ENCODE data around the gene MOCS1. TPM values are rescaled to one million over a fixed set of nuclear protein-coding genes. Genes with fewer than 3 reads are reported as not detected.
"Not testable (repeated sequence)": the region's sequence is repeated elsewhere in the genome, so short reads cannot be mapped to it uniquely, and the experiment has no call there.

The MOCS1 gene
- total RNA-seq, 1 donor from 2014 or later, result 9.9 TPM

GRCh38 chr6:39979461-39980328, 45.4 kb upstream of the MOCS1 start:
- H3K27me3 Mint-ChIP-seq (ENCODE audit: unreplicated experiment), result peaks cover 2% of the 10 kb centered on the region
- no peak overlapping the region for H3K27ac Mint-ChIP-seq (ENCODE audit: unreplicated experiment)
- H3K9me3 Mint-ChIP-seq (ENCODE audit: unreplicated experiment), result no peaks in the 10 kb centered on the region
- TF ChIP-seq CTCF (IDR thresholded peaks at IDR 0.05; ENCODE audit: partially characterized antibody, unreplicated experiment), result no peak
- DNase-seq, result no peak
- H3K4me3 Mint-ChIP-seq (ENCODE audit: unreplicated experiment), result no peak overlapping the region
- H3K4me1 Mint-ChIP-seq (ENCODE audit: low read depth, unreplicated experiment), result no peaks in the 10 kb centered on the region
- H3K36me3 Mint-ChIP-seq (ENCODE audit: unreplicated experiment), result no peaks in the 10 kb centered on the region

- Mint-ChIP-seq H3K9me3 (ENCODE audit: unreplicated experiment) (no peaks in the 10 kb centered on the region), H3K27ac (ENCODE audit: unreplicated experiment) (no peak overlapping the region), H3K4me3 (ENCODE audit: unreplicated experiment) (no peak overlapping the region), H3K36me3 (ENCODE audit: unreplicated experiment) (no peaks in the 10 kb centered on the region), H3K4me1 (ENCODE audit: low read depth, unreplicated experiment) (no peaks in the 10 kb centered on the region), H3K27me3 (ENCODE audit: unreplicated experiment) (peaks cover 4% of the 10 kb centered on the region)
- TF ChIP-seq CTCF (IDR thresholded peaks at IDR 0.05; ENCODE audit: partially characterized antibody, unreplicated experiment), result no peak
- DNase-seq, result no peak
Observed at GRCh38 chr6:39978240-39978639, 44.0 kb upstream of the MOCS1 start.

GRCh38 chr6:39973661-39974060, 39.4 kb upstream of the MOCS1 start:
- Mint-ChIP-seq H3K9me3 (ENCODE audit: unreplicated experiment) (no peaks in the 10 kb centered on the region), H3K36me3 (ENCODE audit: unreplicated experiment) (no peaks in the 10 kb centered on the region), H3K27ac (ENCODE audit: unreplicated experiment) (no peak overlapping the region), H3K27me3 (ENCODE audit: unreplicated experiment) (peaks cover 2% of the 10 kb centered on the region), H3K4me3 (ENCODE audit: unreplicated experiment) (no peak overlapping the region), H3K4me1 (ENCODE audit: low read depth, unreplicated experiment) (no peaks in the 10 kb centered on the region)
- DNase-seq, result no peak
- TF ChIP-seq CTCF (IDR thresholded peaks at IDR 0.05; ENCODE audit: partially characterized antibody, unreplicated experiment), result no peak

GRCh38 chr6:39972717-39973116, 38.5 kb upstream of the MOCS1 start:
- DNase-seq; H3K27ac Mint-ChIP-seq (ENCODE audit: unreplicated experiment); H3K4me3 Mint-ChIP-seq (ENCODE audit: unreplicated experiment); H3K36me3 Mint-ChIP-seq (ENCODE audit: unreplicated experiment); H3K27me3 Mint-ChIP-seq (ENCODE audit: unreplicated experiment); H3K4me1 Mint-ChIP-seq (ENCODE audit: low read depth, unreplicated experiment); H3K9me3 Mint-ChIP-seq (ENCODE audit: unreplicated experiment): not testable (repeated sequence)

GRCh38 chr6:39971131-39971530, 36.9 kb upstream of the MOCS1 start:
- not testable (repeated sequence) for DNase-seq; H3K4me1 Mint-ChIP-seq (ENCODE audit: low read depth, unreplicated experiment); H3K4me3 Mint-ChIP-seq (ENCODE audit: unreplicated experiment); H3K27ac Mint-ChIP-seq (ENCODE audit: unreplicated experiment); H3K9me3 Mint-ChIP-seq (ENCODE audit: unreplicated experiment); H3K36me3 Mint-ChIP-seq (ENCODE audit: unreplicated experiment); H3K27me3 Mint-ChIP-seq (ENCODE audit: unreplicated experiment)

GRCh38 chr6:39965751-39966150, 31.5 kb upstream of the MOCS1 start:
- no peaks in the 10 kb centered on the region for H3K4me1 Mint-ChIP-seq (ENCODE audit: low read depth, unreplicated experiment)
- H3K4me3 Mint-ChIP-seq (ENCODE audit: unreplicated experiment), result no peak overlapping the region
- no peak for DNase-seq
- TF ChIP-seq CTCF (IDR thresholded peaks at IDR 0.05; ENCODE audit: partially characterized antibody, unreplicated experiment), result no peak
- no peak overlapping the region for H3K27ac Mint-ChIP-seq (ENCODE audit: unreplicated experiment)
- no peaks in the 10 kb centered on the region for H3K9me3 Mint-ChIP-seq (ENCODE audit: unreplicated experiment)
- H3K27me3 Mint-ChIP-seq (ENCODE audit: unreplicated experiment), result no peaks in the 10 kb centered on the region
- no peaks in the 10 kb centered on the region for H3K36me3 Mint-ChIP-seq (ENCODE audit: unreplicated experiment)
